Neutrophil (primary cell): ENCODE results near the gene HIRIP3.

Experiments used
- H3K27ac ChIP-seq: fragments of 200-600 bp; sonication (generic); 2 replicates; pipeline ENCODE4 v1.5.1; 2016; ENCODE audit warnings: mild to moderate bottlenecking, moderate library complexity
- H3K27me3 ChIP-seq: fragments of 200-600 bp; sonication (generic); 2 replicates; pipeline ENCODE4 v1.6.0; 2016; ENCODE audit warnings: mild to moderate bottlenecking
- H3K36me3 ChIP-seq: fragments of 200-600 bp; sonication (generic); 2 replicates; pipeline ENCODE4 v1.5.1; 2017
- H3K4me1 ChIP-seq, 2 experiments: fragments of 200-600 bp in 1 of 2; sonication (generic) in 1 of 2; 1 replicate in 1 of 2; 2 replicates in 1 of 2; pipeline versions ENCODE4 v1.5.1 to v1.6.1; 2013 to 2016; ENCODE audit warnings: low read depth in 1 of 2, low read length in 1 of 2, mild to moderate bottlenecking in 1 of 2, moderate library complexity in 1 of 2; ENCODE audit not compliant: control insufficient read depth in 1 of 2, insufficient read depth in 1 of 2
- H3K4me3 ChIP-seq, 2 experiments: fragments of 200-600 bp in 1 of 2; sonication (generic) in 1 of 2; 1 replicate in 1 of 2; 2 replicates in 1 of 2; pipeline ENCODE4 v1.5.1; 2013 to 2016; ENCODE audit warnings: low read depth in 1 of 2, low read length in 1 of 2, mild to moderate bottlenecking in 1 of 2, moderate library complexity in 1 of 2
- H3K9me3 ChIP-seq: fragments of 200-600 bp; sonication (generic); 2 replicates; pipeline ENCODE4 v1.5.1; 2016
- CTCF ChIP-seq: fragments of 200-600 bp; sonication (generic); IDR thresholded peaks from 2 replicates; pipeline ENCODE4 v1.5.1; 2016; ENCODE audit warnings: antibody characterized with exemption

The HIRIP3 gene

GRCh38 chr16:30027588-30028437, 32.4 kb upstream of the HIRIP3 start:
- Histone ChIP-seq H3K4me3 (no peak overlapping the region), H3K9me3 (no peaks in the 10 kb centered on the region), H3K27me3 (peaks cover 82% of the 10 kb centered on the region), H3K4me1 (peaks cover 0 to 6% of the 10 kb centered on the region in 2 experiments), H3K36me3 (no peaks in the 10 kb centered on the region), H3K27ac (no peak overlapping the region)
- no peak for TF ChIP-seq CTCF

GRCh38 chr16:30026449-30026848, 31.0 kb upstream of the HIRIP3 start:
- peaks cover 69% of the 10 kb centered on the region for H3K27me3 ChIP-seq
- H3K4me3 ChIP-seq = no peak overlapping the region
- no peaks in the 10 kb centered on the region for H3K36me3 ChIP-seq
- no peak for TF ChIP-seq CTCF
- no peaks in the 10 kb centered on the region for H3K9me3 ChIP-seq
- H3K4me1 ChIP-seq = peaks cover 4 to 11% of the 10 kb centered on the region in 2 experiments
- no peak overlapping the region for H3K27ac ChIP-seq

GRCh38 chr16:30025574-30025973, 30.2 kb upstream of the HIRIP3 start:
- no peaks in the 10 kb centered on the region for H3K9me3 ChIP-seq
- no peak overlapping the region for H3K4me3 ChIP-seq
- H3K4me1 ChIP-seq = peaks cover 12 to 13% of the 10 kb centered on the region in 2 experiments
- TF ChIP-seq CTCF = no peak
- peaks cover 60% of the 10 kb centered on the region for H3K27me3 ChIP-seq
- H3K27ac ChIP-seq = no peak overlapping the region
- no peaks in the 10 kb centered on the region for H3K36me3 ChIP-seq

GRCh38 chr16:30025156-30025555, 29.7 kb upstream of the HIRIP3 start:
- no peak for TF ChIP-seq CTCF
- no peaks in the 10 kb centered on the region for H3K9me3 ChIP-seq
- peaks cover 56% of the 10 kb centered on the region for H3K27me3 ChIP-seq
- H3K36me3 ChIP-seq = no peaks in the 10 kb centered on the region
- no peak overlapping the region for H3K27ac ChIP-seq
- H3K4me1 ChIP-seq = peaks cover 12 to 14% of the 10 kb centered on the region in 2 experiments
- no peak overlapping the region for H3K4me3 ChIP-seq

- Histone ChIP-seq H3K9me3 (no peaks in the 10 kb centered on the region), H3K27me3 (peaks cover 49% of the 10 kb centered on the region), H3K27ac (no peak overlapping the region), H3K4me3 (no peak overlapping the region), H3K4me1 (peaks cover 12 to 14% of the 10 kb centered on the region in 2 experiments), H3K36me3 (no peaks in the 10 kb centered on the region)
- no peak for TF ChIP-seq CTCF
Measured at GRCh38 chr16:30024451-30024850, 29.0 kb upstream of the HIRIP3 start.
